SH-SY5Y (cell line): ENCODE results near the gene SLC10A6.

Source experiments
- GATA2 ChIP-seq: IDR thresholded peaks from 2 replicates; pipeline ENCODE4 v1.6.1; 2011; ENCODE audit warnings: mild to moderate bottlenecking, low read depth, low read length
- GATA3 ChIP-seq: IDR thresholded peaks from 2 replicates; pipeline ENCODE4 v1.6.1; 2011; ENCODE audit warnings: low read depth, mild to moderate bottlenecking, low read length, moderate library complexity

DNA sequence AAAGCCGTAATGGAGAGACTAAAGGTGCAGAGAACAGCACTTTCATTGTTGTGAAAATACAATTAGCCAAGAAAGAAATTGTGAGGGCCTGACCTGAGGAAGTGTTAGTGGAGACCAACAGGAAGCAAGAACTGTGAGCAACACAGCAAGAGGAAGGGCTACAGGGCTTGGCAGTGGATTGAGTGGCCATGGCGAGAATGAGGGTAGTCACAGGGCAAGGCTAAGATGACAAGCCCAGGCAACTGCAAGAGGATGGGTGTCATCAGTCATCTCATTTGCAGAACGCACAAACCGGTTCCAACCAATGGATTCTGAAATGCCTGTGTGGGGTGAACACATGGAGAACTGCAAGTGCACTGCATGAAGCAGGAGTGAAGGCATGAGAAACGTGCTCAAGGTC is 3.6 kb downstream of the SLC10A6 start:
- TF ChIP-seq GATA2 = no peak
- no peak for TF ChIP-seq GATA3
